GM19239 (cell line): Measurements from ENCODE around the gene HLA-B.

Experiments used
- DNase-seq: peaks from one replicate; pipeline ENCODE4 v3.0.0; 2011; ENCODE audit warnings: low spot score; ENCODE audit not compliant: insufficient read length
- FAIRE-seq: peaks from 2 replicates; lab custom pipeline; 2011; peaks lifted over from hg19 to GRCh38; lab: Jason Lieb, UNC

Gene HLA-B

DNA sequence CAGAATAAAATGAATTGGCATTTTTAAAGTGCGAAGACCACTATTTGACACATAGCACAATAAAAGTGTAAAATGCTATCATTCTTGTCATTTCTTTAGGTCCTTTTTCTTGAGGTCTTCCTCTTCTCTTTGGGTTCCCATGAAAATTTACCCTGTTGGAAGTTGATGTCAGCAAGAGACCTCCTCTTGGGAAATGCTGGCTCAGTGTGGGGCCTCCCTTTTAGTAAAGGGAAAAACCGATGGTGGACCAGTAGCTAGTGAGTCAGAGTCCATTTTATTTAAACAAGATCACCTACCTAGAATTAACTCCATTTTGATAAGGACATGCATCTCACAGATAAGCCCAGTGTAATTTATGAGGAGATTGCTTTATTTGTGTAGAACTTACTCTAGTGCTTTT lies 47.3 kb downstream of the HLA-B start:
- DNase-seq (no peak), FAIRE-seq (no peak)

DNA sequence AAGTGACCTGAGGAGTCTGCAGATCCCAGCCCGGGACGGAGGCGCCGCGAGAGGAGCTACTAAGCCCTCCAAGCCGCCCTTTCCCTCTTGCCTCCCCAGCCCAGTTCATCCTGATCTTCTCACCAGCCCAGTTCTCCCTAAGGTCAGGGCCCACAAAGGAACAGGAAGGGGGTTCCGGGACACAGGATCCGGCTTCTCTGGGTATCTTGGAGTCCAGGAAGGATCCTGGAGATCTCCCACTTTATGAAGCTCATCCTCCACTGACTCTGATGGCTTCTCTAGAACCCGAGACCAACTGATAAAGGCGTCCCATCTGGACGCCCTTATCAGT lies 48.2 kb downstream of the HLA-B start:
- DNase-seq (no peak), FAIRE-seq (no peak)

DNA sequence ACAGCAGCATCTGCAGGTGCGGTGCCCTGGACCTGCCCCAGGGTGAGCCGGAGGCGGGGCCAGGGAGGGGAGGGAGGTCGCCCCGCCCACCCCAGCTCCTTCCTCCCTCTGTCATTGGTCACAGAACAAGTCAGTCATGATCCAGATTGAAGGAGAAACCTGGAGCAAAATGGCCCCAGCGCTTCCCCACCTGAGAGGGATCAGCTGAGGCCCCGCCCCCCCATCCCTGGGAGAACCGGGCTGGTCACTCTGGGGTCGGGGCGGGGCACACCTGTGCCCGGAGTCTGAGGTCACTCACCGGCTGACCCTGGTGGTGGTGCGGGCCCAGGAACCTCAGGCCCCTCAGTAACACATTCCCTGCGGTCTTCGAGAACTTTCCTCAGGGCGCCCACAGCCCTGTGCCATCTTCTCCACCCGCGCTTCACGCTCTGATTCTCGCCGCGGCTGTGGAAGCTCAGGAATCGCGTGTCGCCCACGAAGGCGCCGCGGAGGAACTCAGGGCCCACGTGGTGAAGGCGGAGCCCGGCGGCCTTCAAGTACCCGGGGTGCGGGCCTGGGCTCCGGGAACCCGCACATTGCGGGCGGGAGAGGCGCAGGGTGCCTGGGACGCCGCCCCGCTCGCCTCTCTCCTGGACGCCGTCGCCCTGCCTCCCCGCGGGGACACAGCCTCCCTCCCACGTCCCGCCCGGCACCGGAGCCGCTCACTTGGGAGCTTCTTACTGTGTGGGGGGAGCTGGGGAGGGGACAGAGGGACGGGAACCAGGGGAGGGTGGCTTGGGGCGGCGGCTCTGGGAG lies 48.7 kb downstream of the HLA-B start:
- DNase-seq = peak; percentile 13
- FAIRE-seq = no peak

DNA sequence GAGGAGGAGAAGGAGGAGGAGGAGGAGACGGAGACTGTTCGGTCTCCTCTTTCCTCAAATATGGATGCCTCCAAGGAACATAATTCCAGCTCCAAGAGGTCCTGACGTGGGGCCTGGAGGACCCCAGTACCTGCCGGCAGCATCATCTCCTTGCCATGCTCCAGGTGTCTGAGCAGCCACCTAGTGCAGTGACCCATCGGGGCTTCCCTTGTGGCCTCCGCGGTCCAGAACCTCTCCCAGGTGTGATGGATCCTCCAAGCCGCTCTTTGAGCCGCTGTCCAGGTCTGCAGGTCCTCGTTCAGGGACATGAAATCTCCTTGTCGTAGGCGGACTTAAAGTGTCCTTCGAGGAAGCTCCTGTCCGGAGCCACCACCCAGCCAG lies 49.3 kb downstream of the HLA-B start:
- DNase-seq = no peak
- FAIRE-seq = no peak

DNA sequence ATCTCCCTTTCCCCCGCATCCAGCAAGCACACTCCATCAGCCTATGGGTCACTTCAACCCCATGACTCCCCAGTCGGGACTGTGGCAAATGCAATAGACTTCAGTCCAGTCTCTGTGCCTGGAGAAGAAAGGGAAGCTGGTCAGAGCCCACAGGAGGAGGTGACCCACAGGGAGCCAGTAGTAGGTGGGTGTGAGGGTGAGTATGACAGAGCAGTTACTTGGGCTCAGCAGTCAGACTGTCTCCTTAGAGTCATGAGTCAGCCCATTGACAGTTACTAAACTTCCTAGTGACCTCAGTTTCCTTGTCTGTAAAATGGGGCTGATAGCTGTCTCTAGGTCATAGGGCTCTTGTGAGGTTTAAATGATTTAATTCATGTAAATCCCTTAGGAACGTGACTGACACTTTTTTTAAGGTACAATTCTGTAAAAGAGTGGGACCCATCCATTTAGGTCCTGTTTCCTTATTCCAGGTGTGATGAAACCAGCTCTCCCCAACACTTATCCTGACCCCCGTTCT lies 51.2 kb downstream of the HLA-B start:
- no peak for FAIRE-seq
- no peak for DNase-seq

DNA sequence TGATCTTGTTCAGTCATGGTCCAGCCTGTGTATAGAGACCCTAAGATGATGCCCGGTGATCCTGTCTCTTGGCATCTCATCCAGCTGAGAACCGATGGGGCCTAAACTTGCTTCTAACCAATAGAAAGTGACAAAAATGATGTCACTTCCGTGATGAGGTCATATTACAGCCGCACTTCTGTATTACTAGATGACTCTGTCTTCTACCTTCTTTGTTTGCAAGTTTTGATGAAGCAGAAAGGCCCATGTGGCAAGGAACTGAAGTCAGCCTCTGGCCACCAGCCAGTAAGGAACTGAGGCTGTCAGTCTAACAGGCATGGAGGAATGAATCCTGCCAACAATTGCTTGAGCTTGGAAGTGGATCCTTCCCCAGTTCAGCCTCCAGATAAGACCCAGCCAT lies 52.3 kb downstream of the HLA-B start:
- FAIRE-seq = no peak
- DNase-seq = no peak
